Suppressor macrophage (primary cell): ENCODE results near the gene PIGT.
A peak's percentile ranks its signal among the peaks of the same experiment; 100 is the strongest.

Source experiments
- DNase-seq, 4 experiments: peaks; one replicate each; pipeline ENCODE4 v3.0.0-alpha.2; 2020 to 2022
- total RNA-seq, 17 experiments: gene quantifications; one replicate each; lab custom pipeline; 2026; ENCODE audit warnings: mixed read lengths in 6 of 17, inconsistent platforms in 3 of 17; lab: John Stamatoyannopoulos, UW

The PIGT gene
- total RNA-seq = 66.2 to 117 (median 87.3) reads per million in 17 experiments

DNA sequence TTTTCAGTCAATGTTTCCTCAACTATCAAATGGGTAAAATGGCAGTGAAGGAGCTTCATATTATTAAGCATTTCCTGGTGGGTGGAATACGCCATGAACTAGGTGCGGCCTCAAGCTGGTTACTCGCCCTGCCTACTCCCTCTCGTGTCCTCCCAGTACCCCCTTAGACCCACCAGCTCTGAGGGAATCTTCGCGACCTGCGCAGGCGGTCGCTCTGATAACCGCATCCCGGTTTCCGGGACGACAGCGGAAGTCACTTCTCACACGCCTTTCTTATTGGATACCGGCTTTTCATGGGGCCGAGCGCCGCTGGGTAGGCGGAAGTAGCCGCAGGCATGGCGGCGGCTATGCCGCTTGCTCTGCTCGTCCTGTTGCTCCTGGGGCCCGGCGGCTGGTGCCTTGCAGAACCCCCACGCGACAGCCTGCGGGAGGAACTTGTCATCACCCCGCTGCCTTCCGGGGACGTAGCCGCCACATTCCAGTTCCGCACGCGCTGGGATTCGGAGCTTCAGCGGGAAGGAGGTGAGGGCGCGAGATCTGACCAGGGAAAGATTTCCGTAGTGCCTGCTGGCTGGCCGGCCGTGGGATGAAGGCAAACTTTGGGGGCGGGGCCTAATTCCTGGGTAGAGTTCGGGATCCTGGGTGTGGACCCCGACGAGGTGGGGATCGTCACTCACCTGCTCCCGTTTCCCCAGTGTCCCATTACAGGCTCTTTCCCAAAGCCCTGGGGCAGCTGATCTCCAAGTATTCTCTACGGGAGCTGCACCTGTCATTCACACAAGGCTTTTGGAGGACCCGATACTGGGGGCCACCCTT is at the start of gene PIGT:
TSS of gene PIGT (plus strand) at position 320 of the 816 bp plus-strand sequence. CDS start at position 336, 16 bp downstream.
- DNase-seq = peak; percentile 87 to 94 (median 93)

DNA sequence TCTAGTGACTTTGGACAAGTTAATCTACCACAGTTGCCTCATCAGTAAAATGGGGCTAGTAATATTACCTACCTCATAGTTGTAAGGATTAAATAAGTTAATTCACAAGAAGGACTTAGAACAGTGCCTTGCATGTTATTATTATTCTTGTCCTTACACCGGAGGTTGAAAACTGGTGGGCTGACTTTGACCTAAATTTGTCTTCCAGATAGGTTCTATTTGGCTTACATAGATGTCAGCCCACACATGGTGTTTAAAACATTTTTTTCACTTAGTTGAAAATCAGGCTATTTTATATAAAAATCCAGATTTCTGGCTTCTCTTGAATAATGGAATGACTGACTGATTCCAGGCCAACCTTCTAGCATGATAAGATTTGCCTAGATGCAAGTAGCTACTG is 49.7 kb upstream of the PIGT start:
- DNase-seq = no peak

DNA sequence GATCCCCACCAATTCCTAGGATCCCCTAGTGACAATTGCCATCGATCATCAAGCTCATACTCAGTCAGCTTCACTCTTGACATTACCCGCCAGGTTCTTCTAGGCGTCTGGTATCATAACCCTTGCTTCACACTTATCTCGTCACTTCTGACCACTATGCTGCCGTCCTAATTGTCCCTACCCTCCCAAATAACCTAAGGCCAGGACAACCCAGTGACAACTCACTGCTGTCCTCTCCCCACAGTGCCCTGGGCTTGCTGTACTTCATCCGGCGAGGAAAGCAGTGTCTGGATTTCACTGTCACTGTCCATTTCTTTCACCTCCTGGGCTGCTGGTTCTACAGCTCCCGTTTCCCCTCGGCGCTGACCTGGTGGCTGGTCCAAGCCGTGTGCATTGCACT is 49.3 kb upstream of the PIGT start:
- no peak for DNase-seq

DNA sequence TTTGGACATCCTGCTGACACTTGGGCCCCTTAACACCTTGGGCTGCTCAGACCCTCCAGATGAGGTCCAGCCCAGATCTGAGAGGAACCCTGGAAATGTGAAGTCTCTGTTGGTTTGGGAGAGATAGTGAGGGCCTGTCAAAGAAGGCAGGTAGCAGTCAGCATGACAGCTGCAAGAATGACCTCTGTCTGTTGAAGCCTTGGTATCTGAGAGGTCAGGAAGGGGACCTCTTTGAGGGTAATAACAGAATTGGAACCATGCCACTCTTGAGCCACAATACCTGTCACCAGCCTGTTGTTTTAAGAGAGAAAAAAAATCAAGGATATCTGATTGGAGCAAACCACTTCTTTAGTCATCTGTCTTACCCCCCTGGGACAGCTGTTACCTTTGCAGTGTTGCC is 48.8 kb upstream of the PIGT start:
- DNase-seq = no peak

DNA sequence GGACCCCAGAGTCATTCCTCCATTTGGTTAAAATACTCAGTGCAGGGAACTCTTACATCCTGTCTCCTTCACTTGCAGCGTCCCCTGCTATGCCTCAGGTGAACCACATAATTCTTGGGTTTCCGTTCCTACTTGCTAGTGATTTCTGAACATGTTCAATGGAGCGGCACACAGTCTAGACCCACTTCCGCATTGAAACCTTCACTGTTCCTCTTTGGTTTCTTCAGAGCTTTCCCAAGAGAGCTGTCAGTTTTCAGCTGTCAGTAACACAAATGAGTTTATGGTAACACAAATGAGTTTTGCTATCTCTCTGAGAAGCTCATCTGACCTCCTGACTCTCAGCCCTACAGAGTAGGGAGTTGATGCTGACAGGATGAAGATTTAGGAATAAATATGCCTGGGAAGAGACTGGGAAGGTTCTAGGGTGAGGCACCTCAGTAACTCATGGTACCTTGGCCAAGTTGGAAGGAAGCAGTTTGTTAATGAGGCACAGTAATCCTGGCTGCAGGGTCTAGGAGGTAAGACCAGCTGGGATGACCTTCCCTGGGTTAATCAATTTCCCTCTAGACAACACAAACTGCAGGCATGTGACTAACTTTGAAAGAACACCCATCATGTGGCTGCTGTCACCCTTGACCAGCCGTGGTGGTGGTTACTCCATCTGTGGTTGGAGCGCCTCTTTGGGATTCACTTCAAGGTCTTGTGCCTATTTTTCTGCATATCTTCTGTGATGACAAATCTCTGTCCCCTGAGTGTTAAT is 47.5 kb upstream of the PIGT start:
- peak; percentile 75 to 86 (median 83) for DNase-seq

DNA sequence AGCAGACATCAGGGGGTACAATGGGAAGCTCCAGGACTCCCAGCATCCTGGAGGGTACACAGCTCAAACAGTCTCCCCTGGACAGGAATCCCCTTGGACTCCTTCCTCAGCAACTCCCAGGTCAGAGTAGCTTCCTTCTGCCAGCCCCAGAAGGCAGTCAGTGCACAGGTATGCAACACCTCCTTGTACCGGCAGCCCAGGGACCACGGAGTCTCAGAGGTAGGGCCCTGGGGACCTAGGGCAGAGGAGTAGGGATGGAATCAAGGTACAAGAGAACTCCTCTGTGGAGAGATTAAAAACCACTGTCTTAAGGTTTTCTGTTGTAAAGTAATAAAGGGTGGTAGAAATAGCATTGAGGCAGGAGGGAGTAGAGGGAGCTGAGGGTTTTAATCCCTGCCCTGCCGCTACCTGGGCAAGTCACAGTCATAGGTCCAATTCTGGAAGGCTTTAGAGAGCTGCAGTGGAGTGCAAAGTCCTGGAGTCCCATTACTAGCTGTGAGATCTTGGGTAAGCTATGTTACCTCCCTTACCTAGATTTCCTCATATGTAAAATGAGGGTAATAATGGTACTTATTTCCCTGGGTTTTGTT is 45.3 kb upstream of the PIGT start:
- no peak for DNase-seq

DNA sequence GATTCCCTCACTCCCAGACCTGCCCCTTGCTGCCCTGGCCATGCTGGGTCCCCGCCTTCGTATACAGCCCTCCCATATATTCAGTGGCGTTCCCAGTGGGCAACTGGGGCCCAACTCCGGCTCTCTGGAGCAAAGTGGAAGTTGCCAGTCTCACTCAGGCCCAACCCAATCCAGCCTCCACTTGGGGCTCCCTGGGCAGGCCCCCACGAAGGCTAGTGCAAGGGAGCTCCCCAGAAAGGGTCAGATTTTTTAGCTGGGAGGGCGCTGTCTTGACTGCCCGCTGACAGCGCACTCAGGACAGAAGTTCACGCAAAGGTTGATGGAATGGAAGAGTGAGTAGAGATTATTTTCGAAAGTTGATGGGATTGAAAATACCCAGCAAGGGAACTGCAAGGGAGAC is 43.7 kb upstream of the PIGT start:
- DNase-seq = no peak

DNA sequence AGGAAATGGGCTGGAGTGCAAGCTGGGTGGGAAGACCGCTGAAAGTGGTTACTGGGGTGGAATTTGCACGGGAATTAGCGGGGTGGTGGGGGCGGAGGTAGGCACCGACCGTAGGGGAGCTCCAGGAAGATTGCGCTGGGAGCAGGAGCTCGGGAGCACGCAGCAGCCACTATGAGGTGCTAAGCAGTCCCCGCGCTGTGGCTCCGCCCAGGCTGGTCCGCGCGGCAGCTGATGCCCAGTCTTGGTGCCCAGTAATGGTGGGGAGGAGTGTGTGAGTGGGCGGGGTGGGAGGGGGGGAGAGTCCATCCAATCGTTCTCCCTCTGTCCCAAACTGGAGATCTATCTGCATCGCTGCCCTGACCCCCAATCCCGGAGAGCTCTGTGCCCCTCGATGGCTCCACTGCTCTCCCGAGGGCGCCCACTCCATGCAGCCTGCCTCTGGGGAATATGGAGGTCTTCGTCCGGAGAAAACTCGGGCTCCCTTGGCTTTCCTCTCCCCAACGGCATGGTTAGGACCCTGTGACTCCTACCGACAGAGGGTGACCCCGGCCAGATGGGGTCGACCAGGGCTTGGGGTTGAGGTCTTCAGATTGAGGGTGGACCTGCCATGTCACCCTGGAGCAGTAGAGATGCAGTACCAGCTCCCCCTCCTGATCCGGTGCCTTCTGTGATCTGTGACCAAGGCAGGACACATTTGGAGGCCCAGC is 43.1 kb upstream of the PIGT start:
- peak in 2 of 4 experiments; percentile 38 for DNase-seq

DNA sequence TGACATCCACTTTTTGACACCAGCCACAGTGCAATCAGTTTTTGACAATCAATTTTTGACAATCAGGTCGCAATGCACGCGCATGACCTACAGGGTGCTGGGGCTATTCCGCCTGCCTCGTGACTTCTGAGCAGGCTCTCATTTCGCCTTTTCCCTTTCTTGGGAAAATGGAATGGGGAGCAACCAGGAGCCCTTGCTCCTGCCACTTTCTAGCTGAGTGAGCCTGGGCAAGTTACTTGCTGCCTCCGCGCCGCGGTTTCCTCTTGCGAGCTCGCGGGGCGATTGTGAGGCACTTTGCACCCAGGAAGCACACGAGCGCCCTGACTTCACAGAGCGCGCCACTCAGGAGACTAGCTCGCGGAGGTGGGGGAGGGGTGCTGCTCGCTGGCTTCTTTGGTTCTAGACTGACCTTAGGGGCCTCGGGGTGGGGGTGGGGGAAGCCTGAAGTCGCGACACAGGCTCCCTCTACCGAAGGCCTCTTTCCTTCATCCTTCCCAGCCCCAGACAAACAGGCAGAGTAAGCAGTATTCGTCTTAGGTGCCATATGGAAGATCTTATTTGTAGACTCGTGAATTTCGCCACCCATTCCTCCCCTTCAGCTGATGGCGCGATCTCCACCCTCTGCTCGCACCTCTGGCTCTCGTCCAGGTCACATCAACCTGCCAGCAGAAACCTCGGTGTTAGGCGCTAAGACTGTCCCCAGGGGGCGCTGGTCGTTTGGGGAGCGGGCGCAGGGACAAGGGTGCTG is 42.4 kb upstream of the PIGT start:
- peak; percentile 84 to 92 (median 89) for DNase-seq

DNA sequence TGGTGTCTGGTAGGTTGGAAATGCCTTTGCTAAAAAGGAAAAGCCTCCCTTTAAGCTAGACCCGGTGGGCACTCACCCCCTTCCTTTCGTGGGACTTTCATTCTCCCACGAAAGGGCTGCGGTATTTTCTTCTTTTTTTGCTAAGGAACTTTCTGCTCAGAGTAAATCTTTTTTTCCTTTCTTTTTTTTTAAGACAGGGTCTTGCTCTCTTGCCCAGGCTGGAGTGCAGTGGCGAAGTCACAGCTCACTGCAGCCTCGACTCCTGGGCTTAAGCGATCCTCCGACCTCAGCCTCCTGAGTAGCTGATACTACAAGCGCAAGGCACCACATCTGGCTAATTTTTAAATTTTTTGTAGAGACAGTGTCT is 41.9 kb upstream of the PIGT start:
- no peak for DNase-seq

DNA sequence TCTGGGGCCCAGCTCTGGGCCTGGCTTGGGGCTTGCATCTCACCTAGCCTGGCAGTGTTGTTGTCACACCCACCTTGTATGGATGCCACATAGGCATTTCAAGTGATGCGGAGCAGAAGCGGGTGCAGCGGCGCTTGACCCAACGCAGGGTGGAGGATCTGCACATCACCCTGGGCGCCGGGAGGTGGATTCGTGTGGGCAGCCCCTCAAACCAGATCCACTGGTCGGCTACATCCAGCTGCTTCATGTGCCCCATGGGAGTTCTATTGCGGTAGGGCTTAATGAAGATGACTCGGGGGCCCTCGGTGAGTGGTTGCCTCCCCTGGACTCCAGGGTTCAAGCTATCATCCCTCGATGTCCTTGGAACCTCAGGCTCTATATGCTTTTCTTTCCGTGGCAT is 41.0 kb upstream of the PIGT start:
- no peak for DNase-seq

DNA sequence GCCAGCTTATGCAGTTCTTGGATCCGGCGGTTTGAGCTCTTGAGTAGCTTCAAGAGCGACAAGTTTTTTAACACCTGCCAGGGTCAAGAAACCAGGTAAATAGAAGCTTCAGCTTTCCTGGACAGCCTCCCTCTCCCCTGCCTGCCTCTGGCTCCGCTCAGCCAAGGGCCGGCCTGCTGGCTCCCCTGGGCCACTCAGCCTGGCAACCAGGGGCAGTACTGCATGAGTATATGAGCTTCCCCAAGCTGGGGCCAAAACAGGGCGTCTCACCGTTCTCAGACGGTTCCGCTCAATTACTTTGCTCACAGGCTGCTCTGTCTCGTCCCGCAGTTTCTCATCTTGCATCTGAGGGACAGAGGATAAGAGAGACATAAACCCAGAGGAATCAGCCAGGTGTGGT is 38.7 kb upstream of the PIGT start:
- DNase-seq = no peak

DNA sequence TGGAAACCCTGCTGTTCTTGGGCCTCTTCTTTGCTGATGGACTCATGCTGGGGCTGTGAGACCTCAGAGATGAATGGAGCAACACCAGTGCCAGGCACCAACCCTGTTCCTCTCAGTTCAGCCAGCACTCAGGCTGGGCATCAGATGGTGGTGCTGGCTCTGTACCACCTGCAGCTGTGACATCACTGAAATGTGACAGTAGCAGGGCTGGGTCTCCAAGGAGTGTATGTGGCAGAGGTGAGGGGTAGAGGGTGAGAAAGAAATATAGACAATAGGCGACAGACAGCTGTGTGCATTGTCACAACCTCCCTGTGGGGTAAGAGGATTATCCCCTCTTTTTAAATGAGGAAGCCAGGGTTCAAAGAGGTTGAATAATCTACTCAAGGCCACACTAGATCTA is 37.8 kb upstream of the PIGT start, which contains the start of gene TP53TG5:
TSS of gene TP53TG5 (minus strand) at position 135 of the 400 bp plus-strand sequence. CDS start at position 46, 89 bp downstream.
- DNase-seq = no peak

DNA sequence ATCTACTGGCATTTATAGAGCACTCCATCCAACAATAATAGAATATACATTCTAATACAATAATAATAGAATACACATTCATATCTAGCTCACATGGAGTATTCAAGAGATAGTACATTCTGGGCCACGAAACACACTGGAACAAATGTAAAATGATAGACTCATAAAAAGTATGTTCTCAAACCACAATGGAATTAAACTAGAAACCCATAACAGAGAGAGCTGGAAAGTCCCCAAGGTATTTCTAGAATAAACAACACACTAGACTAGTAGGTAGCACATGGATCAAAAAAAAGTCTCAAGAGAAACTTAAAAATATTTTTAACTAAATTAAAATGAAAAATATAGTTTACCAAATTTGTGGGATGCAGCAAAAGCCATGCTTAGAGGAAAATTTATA is 28.7 kb upstream of the PIGT start:
- DNase-seq = no peak

DNA sequence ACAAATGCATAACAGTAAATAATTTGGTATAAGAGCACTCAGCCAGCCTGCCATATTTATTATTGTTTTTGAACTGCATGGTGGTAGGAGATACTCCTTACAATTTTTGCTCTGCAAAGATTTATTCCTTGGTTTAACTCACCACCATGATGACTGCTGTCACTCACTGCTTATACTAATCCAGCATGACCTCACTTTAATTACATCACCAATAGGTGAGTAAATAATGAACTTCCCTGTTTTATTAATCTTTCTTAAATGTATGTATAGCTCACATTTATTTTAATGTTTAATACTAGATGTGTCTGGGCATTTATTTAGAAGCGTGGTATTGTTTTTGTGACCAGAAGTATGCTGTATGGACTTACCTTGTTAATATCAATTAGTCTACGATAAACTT is 25.0 kb upstream of the PIGT start:
- peak in 1 of 4 experiments; percentile 14 for DNase-seq

DNA sequence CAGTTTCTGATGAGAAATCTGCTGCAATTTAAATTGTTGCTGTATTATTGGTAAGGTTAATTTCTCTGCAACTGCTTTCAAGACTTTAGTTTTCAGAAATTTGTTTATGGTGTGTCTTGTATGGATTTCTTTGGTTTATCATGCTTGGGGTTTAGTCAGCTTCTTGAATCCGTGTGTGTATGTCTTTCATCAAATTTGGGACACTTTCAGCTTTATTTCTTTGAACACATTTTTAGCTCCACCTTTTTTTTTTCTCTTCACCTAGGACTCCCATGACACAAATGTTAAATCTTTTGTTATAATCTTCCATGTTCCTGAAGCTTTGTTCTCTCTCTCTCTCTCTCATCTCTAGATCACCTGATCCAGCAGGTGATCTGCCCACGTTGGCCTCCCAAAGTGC is 24.4 kb upstream of the PIGT start:
- no peak for DNase-seq

DNA sequence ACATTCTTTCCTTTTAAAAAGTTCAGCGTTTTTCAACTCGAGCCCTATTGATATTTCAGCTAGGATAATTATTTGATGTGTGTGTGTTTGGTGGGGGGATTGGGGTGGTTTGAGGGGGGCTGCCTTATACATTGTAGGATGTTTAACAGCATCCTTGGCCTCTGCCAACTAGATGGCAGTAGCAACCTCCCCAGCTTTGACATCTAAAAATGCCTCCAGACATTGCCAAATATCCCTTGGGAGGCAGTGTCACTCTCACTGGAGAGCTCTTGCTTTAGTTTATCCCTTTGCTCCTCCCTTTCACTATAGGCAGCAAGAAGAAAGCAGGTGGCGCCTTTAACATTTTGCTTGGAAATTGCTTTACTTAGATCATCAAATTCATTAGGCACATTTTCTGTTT is 23.2 kb upstream of the PIGT start:
- DNase-seq = peak in 1 of 4 experiments; percentile 14

DNA sequence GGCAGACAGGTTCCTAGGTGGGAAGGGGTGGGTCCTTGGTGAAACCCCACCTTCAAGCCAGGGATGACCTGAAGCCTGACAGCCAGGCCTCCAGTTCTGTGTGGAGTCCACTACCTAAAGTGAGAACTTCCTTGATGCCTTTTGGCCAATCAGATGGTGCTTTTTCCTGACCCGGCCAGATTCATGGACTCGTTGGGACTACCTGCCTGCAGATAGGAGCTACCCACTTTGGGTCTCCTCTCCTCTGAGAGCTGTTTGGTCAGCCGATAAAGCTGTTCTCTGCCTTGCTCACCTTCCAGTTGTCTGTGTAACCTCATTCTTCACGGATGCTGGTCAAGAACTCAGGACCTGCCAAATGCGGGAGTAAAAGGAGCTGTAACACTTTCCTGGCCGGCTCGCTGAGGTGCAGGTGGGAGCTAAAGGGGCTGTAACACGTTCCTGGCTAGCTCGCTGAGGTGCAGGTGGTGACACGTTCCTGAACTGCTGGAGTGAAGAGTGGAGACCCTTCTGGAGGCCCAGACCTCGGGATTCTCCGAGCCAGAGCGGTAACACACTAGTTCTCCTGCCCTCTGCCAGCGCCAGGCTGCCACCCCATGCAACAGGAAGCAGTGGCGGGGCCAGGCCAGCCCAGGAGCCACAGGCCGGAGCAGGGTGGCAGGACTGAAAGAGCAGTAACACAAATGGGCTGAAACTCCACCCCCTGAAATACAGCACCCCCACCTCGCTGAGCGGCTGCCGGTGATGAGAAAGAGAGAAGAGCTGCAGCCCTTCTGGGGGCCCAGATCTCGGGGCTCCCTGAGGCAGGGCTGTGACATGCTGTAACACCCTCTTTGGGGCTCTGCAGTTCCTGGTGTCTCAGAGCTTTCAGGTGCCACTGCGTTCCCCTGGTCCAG is 21.5 kb upstream of the PIGT start:
- DNase-seq = no peak

DNA sequence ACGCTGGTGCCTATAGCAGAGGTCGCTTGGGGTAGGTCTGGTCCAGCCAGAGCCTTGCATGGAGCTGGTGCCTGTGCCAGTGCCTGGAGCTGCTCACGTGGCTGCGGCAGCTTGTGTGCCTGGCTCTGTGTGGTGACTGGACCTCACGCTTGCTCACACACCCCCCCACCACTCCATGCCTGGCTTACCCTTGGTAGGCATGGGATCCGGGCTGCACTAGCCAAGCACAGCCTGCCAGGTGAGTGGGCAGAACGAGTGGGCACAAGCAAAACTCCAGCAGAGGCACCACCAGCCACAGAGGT is 20.9 kb upstream of the PIGT start:
- DNase-seq = no peak

DNA sequence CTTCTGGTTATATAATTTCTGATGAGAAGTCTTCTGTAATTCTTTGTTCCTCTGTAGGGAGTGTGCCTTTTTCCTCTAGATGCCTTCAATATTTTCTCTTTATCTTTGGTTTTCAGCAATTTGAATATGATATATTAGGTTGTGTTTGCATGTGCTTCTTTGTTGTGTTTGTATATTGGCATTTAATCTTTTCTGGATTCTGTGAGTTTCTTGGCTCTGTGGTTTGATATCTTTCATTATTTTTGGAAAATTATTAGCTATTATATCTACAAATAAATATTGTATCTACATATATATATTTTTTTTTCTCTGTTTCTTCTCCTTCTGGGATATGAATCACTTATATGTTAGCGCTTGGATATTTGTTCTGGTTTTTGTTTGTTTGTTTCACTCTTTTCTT is 16.9 kb upstream of the PIGT start:
- DNase-seq = no peak

DNA sequence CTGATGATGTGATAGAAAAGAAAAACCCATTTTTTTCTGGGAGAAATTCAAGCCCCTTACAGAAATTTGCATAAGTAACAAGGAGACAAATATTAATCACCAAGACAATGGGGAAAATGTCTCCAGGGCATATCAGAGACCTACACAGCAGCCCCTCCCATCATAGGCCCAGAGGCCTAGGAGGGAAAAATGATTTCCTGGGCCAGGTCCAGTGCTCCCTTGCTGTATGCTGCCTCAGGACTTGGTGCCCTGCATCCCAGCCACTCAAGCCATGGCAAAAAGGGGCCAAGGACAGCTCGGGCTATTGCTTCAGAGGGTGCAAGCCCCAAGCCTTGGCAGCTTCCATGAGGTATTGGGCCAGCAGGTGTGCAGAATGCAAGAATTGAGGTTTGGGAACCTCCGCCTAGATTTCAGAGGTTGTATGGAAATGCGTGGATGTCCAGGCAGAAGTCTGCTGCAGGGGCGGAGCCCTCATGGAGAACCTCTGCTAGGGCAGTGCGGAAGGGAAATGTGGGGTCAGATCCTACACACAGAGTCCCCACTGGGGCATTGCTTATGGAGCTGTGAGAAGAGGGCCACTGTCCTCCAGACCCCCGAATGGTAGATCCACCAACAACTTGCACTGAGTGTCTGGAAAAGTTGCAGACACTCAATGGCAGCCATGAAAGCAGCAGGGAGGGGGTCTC is 15.5 kb upstream of the PIGT start:
- DNase-seq = no peak
